GDM1 (cell line): ENCODE results near the gene EFCAB5.
"Not testable (repeated sequence)": the region's sequence is repeated elsewhere in the genome, so short reads cannot be mapped to it uniquely, and the experiment has no call there.

Source experiments
- DNase-seq: peaks from one replicate; lab custom pipeline; 2025; lab: John Stamatoyannopoulos, UW

EFCAB5 gene

GRCh38 chr17:29935909-29936308 is 5.5 kb upstream of the EFCAB5 start:
- DNase-seq = not testable (repeated sequence)

GRCh38 chr17:29936724-29937123 is 4.7 kb upstream of the EFCAB5 start:
- no peak for DNase-seq

GRCh38 chr17:29945281-29945680 is 3.8 kb downstream of the EFCAB5 start:
- no peak for DNase-seq

GRCh38 chr17:29948448-29949215 is 7.2 kb downstream of the EFCAB5 start:
- DNase-seq = peak; percentile 65

GRCh38 chr17:29949696-29950095 is 8.3 kb downstream of the EFCAB5 start:
- no peak for DNase-seq

- DNase-seq = no peak
Observed at GRCh38 chr17:29954405-29954804, 13.0 kb downstream of the EFCAB5 start.

GRCh38 chr17:29956225-29956624 is 14.8 kb downstream of the EFCAB5 start:
- DNase-seq = no peak

- not testable (repeated sequence) for DNase-seq
Observed at GRCh38 chr17:29957488-29957887, 16.1 kb downstream of the EFCAB5 start.

- no peak for DNase-seq
Observed at GRCh38 chr17:29958947-29959657, 17.7 kb downstream of the EFCAB5 start.

- no peak for DNase-seq
Observed at GRCh38 chr17:29959658-29960337, 18.4 kb downstream of the EFCAB5 start.

- no peak for DNase-seq
Observed at GRCh38 chr17:29962656-29963055, 21.2 kb downstream of the EFCAB5 start.

GRCh38 chr17:29968271-29968670 is 26.8 kb downstream of the EFCAB5 start:
- DNase-seq = no peak

- no peak for DNase-seq
Observed at GRCh38 chr17:29972277-29972676, 30.8 kb downstream of the EFCAB5 start.

- DNase-seq = no peak
Observed at GRCh38 chr17:29973005-29973404, 31.6 kb downstream of the EFCAB5 start.

GRCh38 chr17:29977836-29978235 is 36.4 kb downstream of the EFCAB5 start:
- DNase-seq = no peak

GRCh38 chr17:29980261-29980660 is 38.8 kb downstream of the EFCAB5 start:
- no peak for DNase-seq

GRCh38 chr17:29982991-29983653 is 41.7 kb downstream of the EFCAB5 start:
- DNase-seq = no peak

GRCh38 chr17:29996458-29996857 is 55.0 kb downstream of the EFCAB5 start:
- no peak for DNase-seq

GRCh38 chr17:30000001-30000754 is 58.7 kb downstream of the EFCAB5 start:
- DNase-seq = no peak

- no peak for DNase-seq
Observed at GRCh38 chr17:30000755-30001257, 59.4 kb downstream of the EFCAB5 start.

GRCh38 chr17:30002088-30002487 is 60.7 kb downstream of the EFCAB5 start:
- no peak for DNase-seq
